SKM-1 treated with dmso at 0.1 percent for 144 hours (cell line): ENCODE measurements around the gene SULT1A3.
"Not testable (repeated sequence)": the region's sequence is repeated elsewhere in the genome, so short reads cannot be mapped to it uniquely, and the experiment has no call there.

Experiments used
- DNase-seq: peaks from one replicate; lab custom pipeline; 2025; ENCODE audit not compliant: unreplicated experiment; lab: John Stamatoyannopoulos, UW

SULT1A3 gene

DNA sequence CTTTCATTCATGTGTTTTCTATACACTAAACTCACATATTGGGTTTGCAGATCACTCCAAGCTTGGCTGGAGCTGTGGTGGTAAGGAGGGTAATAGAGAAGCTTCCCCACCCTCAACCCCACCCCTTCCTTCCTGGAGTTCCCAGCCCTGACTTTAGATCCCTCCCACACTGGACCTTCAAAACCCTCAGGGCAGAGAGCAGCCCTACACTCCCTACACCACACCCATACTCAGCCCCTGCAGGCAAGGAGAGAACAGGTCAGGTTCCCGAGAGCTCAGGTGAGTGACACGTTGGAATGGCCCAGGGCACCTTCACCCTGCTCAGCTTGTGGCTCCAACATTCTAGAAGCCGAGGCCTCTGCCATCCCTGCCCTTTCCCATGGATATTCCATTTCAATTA is at the start of gene SULT1A3:
Gene SULT1A3 (plus strand): TSS at position 207 of the 400 bp plus-strand sequence. CDS start 1,474 bp downstream, outside the sequence.
- DNase-seq: not testable (repeated sequence)

DNA sequence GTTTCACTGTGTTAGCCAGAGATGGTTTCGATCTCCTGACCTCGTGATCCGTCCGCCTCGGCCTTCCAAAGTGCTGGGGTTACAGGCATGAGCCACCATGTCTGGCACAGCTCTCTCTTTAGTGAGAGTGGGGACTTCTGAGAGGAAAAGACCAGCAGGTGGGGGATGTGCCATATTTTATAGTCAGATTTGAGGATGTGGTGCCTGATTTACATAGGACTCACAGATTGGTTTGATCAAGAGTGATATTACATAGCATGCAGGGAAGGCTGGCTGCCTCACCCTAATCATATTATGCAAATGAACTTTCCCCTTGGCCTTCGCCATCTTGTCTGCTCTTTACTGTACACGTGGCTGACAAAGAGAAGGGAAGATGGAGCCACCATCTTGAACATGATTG is 48.0 kb upstream of the SULT1A3 start:
- no peak for DNase-seq

DNA sequence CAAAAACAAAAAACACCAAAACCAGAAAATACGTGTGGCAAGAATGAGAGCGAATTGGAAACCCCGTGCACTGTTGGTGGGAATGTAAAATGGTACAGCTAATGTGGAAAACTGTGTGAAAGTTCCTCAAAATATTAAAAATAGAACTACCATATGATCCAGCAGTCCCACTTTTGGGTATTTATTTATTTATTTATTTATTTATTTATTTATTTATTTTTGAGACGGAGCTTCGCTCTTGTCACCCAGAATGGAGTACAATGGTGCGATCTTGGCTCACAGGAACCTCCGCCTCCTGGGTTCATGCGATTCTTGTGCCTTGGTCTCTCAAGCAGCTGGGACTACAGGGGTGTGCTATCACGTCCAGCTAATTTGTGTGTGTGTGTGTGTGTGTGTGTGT is 46.5 kb upstream of the SULT1A3 start:
- DNase-seq: no peak

- no peak for DNase-seq
These were observed 43.9 kb upstream of the SULT1A3 start for GRCh38 chr16:30155188-30155587.

GRCh38 chr16:30157214-30157613 is 41.8 kb upstream of the SULT1A3 start:
- no peak for DNase-seq

DNA sequence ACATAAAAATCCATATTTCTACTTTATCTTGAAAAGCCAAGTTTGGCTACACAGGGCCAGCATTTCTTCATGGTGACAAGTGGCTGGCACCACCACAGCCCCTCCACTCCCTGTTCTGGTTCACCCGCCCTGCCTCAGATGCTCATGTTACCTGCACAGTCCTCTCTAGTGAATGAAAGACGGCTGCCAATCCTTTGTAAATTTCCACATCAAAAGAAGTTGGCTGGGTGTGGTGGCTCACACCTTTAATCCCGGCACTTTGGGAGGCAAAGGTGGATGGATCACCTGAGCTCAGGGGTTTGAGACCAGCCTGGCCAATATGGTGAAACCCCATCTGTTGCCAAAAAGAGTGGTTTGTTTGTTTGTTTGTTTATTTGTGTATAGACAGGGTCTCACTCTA is 35.5 kb upstream of the SULT1A3 start:
- DNase-seq: no peak

- DNase-seq: peak; percentile 99
These were observed 32.7 kb upstream of the SULT1A3 start for GRCh38 chr16:30166202-30166902.

- not testable (repeated sequence) for DNase-seq
These were observed 30.3 kb upstream of the SULT1A3 start for GRCh38 chr16:30168746-30169145.

DNA sequence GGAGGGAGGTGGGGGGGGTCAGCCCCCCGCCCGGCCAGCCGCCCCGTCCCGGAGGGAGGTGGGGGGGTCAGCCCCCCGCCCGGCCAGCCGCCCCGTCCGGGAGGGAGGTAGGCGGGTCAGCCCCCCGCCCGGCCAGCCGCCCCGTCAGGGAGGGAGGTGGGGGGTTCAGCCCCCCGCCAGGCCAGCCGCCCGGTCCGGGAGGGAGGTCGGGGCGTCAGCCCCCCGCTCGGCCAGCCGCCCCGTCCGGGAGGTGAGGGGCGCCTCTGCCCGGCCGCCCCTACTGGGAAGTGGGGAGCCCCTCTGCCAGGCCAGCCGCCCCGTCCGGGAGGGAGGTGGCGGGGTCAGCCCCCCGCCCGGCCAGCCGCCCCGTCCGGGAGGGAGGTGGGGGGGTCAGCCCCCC is 29.6 kb upstream of the SULT1A3 start:
- not testable (repeated sequence) for DNase-seq

DNA sequence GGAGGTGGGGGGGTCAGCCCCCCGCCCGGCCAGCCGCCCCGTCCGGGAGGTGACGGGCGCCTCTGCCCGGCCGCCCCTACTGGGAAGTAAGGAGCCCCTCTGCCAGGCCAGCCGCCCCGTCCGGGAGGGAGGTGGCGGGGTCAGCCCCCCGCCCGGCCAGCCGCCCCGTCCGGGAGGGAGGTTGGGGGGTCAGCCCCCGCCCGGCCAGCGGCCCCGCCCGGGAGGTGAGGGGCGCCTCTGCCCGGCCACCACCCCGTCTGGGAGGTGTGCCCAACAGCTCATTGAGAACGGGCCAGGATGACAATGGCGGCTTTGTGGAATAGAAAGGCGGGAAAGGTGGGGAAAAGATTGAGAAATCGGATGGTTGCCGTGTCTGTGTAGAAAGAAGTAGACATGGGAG is 28.9 kb upstream of the SULT1A3 start:
- DNase-seq: not testable (repeated sequence)

DNA sequence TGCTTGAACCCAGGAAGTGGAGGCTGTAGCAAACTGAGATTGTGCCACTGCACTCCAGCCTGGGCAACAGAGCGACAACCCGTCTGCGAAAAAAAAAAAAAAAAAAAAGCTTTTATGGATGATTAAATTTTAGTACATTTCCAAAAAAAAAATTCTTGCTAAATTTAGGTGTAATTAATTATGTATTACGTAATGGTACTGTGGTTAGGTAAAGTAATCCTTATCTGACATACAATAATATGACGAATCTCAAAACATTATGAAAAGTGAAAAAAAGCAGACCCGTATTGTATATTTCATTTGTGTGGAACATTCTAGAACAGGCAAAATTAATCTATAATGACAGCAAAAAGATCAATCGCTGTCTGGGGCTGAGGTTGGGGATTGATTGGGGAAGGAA is 26.0 kb upstream of the SULT1A3 start:
- DNase-seq: no peak

DNA sequence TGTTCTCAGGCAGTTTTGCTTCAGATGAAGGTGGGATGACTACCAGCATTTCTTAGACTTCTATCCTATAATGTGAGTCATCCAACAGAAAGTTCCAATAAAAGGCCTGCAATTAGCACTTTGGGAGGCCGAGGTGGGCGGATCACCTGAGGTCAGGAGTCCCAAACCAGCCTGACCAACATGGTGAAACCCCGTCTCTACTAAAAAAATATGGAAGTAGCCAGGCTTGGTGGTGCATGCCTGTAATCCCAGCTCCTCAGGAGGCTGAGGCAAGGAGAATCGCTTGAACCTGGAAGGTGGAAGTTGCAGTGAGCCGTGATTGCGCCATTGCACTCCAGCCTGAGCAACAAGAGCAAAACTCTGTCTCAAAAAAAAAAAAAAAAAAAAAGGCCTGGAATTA is 22.2 kb upstream of the SULT1A3 start:
- not testable (repeated sequence) for DNase-seq

DNA sequence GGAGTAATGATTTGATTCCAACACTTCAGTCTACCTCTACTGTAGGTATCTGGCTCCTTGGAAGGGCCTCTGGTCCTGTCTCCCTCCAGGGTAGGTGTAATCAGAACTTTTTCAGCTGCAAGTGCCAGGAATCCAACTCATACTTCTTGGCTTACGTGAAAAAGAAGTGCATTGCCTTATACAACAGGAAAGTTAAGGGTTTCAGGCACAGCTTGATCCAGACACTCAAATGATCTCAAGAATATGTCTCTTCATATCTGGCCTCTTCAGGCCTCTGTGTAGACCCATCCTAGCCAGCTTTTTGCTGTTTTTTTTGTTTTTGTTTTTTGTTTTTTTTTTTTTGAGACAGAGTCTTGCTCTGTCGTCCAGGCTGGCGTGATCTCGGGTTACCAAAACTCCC is 19.9 kb upstream of the SULT1A3 start:
- DNase-seq: no peak

GRCh38 chr16:30179931-30180330 is 19.1 kb upstream of the SULT1A3 start:
- DNase-seq: no peak

GRCh38 chr16:30180741-30181140 is 18.3 kb upstream of the SULT1A3 start:
- no peak for DNase-seq

GRCh38 chr16:30183233-30184095 is 15.6 kb upstream of the SULT1A3 start, which contains the start of gene CORO1A:
TSS of gene CORO1A (plus strand) at chr16:30183602. CDS start at chr16:30185210, 1,608 bp downstream.
- peak; percentile 86 for DNase-seq

GRCh38 chr16:30184096-30184890 is 14.8 kb upstream of the SULT1A3 start:
- DNase-seq: peak; percentile 88

DNA sequence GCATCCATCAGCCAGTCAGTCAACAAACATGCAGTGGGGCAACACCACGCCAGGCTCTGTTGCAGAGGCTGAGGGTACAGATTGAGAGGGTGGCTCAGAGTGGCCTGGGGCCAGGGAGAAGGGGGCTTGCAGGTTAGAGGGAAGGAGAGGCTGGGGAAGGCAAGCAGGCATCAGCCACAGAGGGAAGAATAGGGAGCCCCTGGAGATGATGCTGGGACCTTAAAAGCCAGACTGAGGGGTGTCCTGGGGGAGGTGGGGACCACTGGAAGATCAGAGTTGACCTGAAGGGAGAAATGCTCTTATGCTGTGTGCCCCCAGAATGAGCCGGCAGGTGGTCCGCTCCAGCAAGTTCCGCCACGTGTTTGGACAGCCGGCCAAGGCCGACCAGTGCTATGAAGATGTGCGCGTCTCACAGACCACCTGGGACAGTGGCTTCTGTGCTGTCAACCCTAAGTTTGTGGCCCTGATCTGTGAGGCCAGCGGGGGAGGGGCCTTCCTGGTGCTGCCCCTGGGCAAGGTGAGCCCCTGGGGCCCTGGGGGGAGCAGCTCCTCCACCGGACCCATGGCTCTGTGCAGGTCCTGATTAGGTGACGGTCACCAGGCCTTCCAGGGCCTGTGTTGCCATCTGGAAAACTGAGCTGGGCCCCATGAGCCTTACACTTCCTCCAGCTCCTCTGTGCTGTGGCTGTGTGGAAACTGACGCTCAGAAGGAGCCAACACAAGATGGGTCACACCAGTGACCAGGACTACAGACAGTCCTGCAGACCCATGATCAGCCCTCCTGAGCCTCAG is 14.0 kb upstream of the SULT1A3 start:
- DNase-seq: peak; percentile 62

DNA sequence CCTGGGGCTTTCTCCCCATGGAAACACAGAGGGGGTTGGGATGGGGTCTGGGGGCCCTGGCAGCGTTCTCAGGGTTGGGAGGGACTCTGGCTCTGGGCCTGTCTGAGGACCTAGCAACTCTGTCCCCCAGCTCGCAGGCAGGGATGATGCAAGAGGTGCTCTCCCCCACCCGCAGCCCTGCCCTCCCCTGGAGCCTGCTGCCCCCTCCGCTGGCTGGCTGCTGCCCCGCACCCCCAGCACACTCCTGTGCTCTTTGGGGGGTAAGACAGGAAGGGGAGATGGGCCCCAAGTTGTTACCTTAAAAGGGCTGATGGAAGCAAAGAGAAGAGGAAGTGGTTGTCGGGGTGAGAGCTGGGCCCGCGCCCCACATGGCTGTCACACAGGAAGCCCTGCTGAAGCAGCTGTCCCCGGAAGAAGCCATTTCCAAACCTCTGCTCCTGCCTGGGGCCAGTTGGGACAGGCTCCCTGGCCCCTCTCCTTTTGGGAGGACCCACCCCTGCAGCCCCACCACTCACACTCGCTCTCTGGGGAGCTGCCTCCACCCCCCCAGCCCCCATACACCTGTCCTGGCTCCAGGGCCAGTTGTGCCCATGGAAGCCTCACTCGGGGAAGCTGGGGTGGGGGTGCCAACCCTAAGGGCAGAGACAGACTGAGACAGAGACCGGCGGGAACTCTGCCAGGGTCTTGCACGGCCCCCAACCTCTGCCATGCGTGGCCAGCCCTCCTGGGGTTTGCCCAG is 13.2 kb upstream of the SULT1A3 start:
- peak; percentile 98 for DNase-seq

DNA sequence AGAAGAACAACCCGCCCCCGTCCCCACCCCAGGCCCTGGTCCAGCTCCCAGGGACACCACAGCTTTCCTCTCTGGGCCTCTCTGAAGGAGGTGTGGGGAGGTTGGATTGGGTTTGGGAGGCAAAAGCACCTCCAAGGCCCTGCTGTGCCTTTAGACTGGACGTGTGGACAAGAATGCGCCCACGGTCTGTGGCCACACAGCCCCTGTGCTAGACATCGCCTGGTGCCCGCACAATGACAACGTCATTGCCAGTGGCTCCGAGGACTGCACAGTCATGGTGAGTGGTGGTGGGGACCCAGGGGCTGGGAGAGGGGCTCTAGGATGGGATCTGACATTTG is 12.6 kb upstream of the SULT1A3 start:
- DNase-seq: no peak
